Measurements from ENCODE around the gene FUT8.

Gene FUT8

DNA sequence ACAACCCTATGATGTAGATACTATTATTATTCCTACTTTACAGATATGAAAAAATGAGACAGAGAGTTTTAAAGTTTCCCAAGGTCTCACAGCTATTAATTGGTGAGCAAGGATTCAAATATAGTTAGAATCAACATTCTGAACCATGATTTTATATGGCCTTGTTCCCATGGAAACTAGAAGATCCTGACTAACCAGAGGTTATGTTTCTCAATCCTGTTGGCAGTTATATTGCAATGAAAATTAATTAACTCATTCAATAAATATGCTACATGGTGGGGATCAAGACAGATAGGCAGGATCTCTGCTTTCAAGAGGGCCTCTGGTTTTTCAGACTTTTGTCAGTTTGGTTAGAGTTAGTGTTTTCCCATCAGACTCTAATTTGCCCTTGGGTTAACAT, 9.3 kb upstream of the FUT8 start:
- peaks cover 2% of the 10 kb centered on the region for H3K4me1 Mint-ChIP-seq
- H3K9me3 Mint-ChIP-seq: no peaks in the 10 kb centered on the region
- no peak overlapping the region for H3K4me3 Mint-ChIP-seq
- DNase-seq (ENCODE audit: low spot score in 2 of 2) (no peak), ATAC-seq (ENCODE audit: low read depth) (no peak)
- H3K36me3 Mint-ChIP-seq: peaks cover 1% of the 10 kb centered on the region
- no peaks in the 10 kb centered on the region for H3K27me3 Mint-ChIP-seq
- no peak overlapping the region for H3K27ac Mint-ChIP-seq

DNA sequence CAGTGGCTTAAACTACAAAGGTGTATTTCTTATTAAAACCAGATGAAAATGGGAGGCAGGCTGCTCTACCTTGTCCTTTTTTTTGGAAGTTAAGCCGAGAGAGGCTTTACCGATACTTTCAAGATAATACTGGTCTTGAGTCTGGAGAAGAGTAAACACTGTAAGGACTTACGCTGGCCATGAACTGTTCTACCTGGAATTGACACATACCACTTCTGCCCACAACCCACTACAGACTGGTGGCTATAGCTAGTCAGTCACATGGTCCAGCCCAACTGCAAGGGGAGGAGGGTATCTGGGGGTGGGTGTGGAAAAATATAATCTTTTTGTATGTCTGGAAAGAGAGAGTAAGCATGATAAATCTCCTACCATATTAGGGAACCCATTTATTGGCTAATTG, 4.4 kb upstream of the FUT8 start:
- DNase-seq (ENCODE audit: low spot score in 2 of 2) (no peak), ATAC-seq (ENCODE audit: low read depth) (no peak)
- Mint-ChIP-seq H3K36me3 (peaks cover 1% of the 10 kb centered on the region), H3K4me3 (no peak overlapping the region), H3K27me3 (no peaks in the 10 kb centered on the region), H3K27ac (no peak overlapping the region), H3K9me3 (no peaks in the 10 kb centered on the region), H3K4me1 (peaks cover 9% of the 10 kb centered on the region)

DNA sequence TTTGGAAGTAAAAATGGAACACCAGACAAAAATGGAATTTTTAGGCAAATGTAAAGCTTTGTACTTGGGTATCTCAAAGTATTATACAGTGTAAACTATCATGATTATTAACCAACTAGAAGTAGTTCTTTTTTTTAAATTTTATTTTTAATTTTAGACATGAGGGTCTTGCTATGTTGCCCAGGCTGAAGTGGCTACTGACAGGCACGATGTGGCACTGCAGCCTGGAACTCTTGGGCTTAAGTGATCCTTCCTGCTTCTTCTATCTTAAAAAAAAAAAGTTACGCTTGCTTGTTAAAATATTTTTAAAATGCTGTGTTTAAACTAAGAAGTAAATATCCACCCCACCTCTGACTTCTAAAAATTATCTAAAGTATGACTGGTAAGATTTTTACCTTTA, 1.9 kb upstream of the FUT8 start:
- DNase-seq (ENCODE audit: low spot score in 2 of 2) (no peak), ATAC-seq (ENCODE audit: low read depth) (no peak)
- Mint-ChIP-seq H3K27me3 (no peaks in the 10 kb centered on the region), H3K27ac (peak overlapping the region; percentile 87), H3K9me3 (no peaks in the 10 kb centered on the region), H3K4me1 (peaks cover 13% of the 10 kb centered on the region), H3K36me3 (peaks cover 1% of the 10 kb centered on the region), H3K4me3 (peak overlapping the region; percentile 89)

DNA sequence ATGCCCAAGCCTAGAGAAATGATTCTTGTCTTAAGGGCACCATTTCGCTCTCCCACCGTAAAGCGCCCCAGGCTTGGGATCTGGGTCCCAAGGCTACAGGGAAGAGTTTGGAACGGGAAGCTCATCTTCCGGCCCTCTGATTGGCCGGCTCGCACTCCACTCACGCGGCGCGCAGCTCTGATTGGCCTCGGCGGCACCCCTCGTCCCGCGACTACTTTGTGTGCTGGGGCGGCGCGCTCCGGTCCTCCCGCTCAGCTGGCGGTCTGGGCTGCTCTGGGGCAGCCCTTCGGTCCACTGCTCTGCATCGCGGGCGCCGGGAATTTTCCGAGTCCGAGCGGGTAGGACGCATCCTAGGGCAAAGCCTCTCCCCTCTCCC, 886 bp upstream of the FUT8 start:
- Mint-ChIP-seq H3K4me3 (peak overlapping the region; percentile 89), H3K27me3 (no peaks in the 10 kb centered on the region), H3K27ac (peak overlapping the region; percentile 87), H3K36me3 (no peaks in the 10 kb centered on the region), H3K4me1 (peaks cover 15% of the 10 kb centered on the region), H3K9me3 (no peaks in the 10 kb centered on the region)
- DNase-seq (ENCODE audit: low spot score in 2 of 2): peak; percentile 58 to 75
- ATAC-seq (ENCODE audit: low read depth): peak; percentile 46

DNA sequence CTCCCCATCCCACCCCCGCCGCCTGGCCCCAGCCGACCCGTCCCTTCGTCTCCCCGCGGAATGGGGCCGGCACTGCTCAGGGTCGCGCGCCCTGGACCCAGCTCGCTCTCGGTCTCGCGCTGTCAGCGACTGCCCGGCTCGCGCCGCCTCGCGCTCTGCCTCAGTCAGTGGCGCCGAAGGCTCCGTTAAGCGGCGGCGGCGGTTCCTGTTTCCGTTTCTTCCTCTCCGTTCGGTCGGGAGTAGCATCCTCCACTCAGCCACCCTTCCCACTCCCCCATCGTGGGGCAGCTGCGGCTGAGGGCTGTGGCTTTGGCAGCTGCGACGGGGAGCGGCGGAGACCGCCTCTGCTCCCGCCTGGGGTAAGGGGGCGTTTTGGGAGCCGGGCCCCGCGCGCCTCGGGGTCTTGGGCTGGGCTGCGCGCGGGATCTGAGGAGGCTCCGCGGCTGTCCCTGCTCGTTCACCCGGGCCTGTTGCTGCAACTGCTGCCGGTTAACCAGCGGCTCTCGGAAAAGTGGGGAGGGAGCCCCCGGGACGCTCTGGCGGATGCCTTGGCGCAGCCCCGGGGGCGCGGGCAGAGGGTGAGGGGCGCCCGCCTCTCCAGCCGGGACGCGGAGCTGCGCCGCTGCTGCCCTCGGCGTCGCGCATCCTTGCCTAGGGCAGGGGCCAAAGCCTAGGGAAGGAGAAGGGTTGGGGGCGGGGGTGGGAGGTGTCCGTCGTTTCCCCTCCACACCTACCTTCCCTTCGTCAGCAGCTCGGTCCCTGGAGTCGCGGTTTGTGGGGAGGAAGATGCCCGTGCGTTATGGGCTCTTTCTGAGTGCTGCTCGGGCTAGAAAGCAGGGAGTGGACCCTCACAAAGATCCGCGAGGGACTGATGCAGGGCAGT, 567 bp downstream of the FUT8 start:
- Mint-ChIP-seq H3K4me3 (peak overlapping the region; percentile 89), H3K9me3 (no peaks in the 10 kb centered on the region)

DNA sequence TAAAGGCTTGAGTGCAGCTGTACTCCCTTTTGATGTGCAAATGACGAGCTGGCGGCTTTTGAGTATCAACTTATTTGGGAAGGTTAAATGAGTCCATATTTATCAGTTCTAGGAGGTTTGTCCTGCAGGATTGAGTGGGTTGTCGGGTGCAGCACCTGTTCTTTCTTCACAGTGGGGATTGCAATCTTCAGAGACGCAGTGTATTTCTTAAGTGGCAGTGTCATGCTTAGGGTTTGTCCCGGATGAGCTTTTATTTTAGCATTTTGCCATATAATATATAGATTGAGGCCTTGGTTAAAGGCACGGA, 1.2 kb downstream of the FUT8 start:
- Mint-ChIP-seq H3K27ac (peak overlapping the region; percentile 41), H3K4me1 (peaks cover 20% of the 10 kb centered on the region), H3K36me3 (peaks cover 2% of the 10 kb centered on the region), H3K27me3 (no peaks in the 10 kb centered on the region), H3K9me3 (no peaks in the 10 kb centered on the region), H3K4me3 (peak overlapping the region; percentile 89)
- ATAC-seq (ENCODE audit: low read depth) (no peak), DNase-seq (ENCODE audit: low spot score in 2 of 2) (no peak)

More for the DNA sequence above, 567 bp downstream of the FUT8 start:
- H3K4me1 Mint-ChIP-seq: peaks cover 17% of the 10 kb centered on the region
- H3K36me3 Mint-ChIP-seq: peaks cover 2% of the 10 kb centered on the region
- H3K27me3 Mint-ChIP-seq: no peaks in the 10 kb centered on the region
- no peak for DNase-seq (ENCODE audit: low spot score in 2 of 2)
- peak; percentile 45 for ATAC-seq (ENCODE audit: low read depth)
- H3K27ac Mint-ChIP-seq: peak overlapping the region; percentile 87

DNA sequence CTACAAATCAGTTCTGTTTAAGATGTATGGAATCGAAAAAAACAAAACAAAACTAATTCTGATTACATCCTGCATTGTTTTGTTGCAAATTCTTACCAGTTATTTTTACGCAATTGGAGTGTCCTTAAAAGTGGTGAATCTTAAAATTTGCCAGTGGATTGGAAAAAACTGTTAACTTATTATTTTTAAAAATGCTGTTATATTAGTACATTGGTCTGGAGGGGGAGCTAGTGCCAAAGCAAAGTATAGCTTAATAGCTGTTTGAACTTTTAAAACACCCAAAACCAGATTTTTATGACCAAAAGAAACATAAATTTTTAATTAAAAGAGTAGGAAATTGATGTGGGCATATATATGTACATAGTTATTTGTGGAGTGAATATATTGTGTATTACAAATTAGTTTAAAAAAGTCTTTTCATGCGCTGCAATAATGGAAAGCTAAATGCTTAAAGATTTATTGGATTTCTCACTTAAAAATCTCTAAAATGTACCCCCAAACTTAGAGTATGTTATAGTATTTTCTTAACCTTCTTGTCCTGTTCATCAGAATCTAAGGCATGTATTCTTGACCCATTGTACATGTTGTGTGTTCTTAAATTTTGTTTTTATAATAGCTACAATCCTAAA, 2.5 kb downstream of the FUT8 start:
- no peaks in the 10 kb centered on the region for H3K9me3 Mint-ChIP-seq
- no peak overlapping the region for H3K27ac Mint-ChIP-seq
- no peaks in the 10 kb centered on the region for H3K27me3 Mint-ChIP-seq
- H3K4me1 Mint-ChIP-seq: peaks cover 15% of the 10 kb centered on the region
- DNase-seq (ENCODE audit: low spot score in 2 of 2) (peak in 1 of 2 donors; percentile 34), ATAC-seq (ENCODE audit: low read depth) (no peak)
- H3K4me3 Mint-ChIP-seq: peak overlapping the region; percentile 32
- peaks cover 2% of the 10 kb centered on the region for H3K36me3 Mint-ChIP-seq

DNA sequence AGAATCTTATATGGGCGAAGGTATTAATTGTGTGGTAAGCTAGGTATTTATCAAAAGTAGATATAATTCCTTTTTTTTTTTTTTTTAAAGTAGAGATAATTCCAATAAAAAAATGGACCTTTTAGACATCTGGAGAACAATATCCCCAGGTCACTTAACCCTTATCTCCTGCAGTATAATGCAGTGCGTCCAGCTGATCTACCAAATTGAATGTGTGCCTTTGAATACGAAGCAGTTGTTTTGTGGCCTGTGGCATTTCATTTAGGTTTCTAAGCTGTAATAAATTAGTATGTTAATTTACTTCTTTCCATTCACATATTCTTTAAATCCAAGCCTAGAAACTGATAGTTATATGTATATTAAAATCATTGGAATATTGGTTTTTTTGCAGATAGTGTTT, 3.1 kb downstream of the FUT8 start:
- Mint-ChIP-seq H3K9me3 (no peaks in the 10 kb centered on the region), H3K4me3 (no peak overlapping the region), H3K4me1 (peaks cover 15% of the 10 kb centered on the region), H3K36me3 (peaks cover 2% of the 10 kb centered on the region), H3K27me3 (no peaks in the 10 kb centered on the region), H3K27ac (no peak overlapping the region)
- ATAC-seq (ENCODE audit: low read depth) (no peak), DNase-seq (ENCODE audit: low spot score in 2 of 2) (no peak)

DNA sequence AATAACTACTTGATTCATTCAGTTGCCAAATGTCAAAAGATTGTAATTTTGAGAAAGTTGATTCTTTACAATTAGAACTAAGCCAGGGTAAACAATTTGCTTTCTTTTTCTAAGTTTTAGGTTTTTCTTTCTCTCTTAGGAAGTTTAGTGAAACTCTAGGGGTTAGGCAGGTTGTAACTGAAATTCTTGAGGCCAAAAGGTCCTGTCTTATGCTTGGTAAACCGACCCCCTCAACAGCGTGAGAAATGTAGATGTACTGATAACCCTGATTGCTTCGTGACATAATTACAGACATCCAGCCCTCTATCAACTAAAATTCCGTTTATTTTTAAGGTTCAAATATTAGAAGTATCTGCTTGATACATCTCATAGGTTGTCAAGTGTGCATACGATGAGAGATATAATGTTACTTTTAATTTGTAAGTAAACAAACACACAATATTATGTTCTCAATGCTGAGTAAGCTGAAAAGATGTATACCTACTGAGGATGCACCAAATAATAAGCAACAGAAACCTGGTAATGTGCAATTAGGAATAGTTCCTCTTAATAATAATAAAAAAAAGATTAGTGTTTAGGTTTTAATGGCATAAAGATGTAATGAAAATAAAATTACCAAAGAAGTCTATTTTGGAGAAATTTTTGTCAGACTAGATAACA, 7.2 kb downstream of the FUT8 start:
- DNase-seq (ENCODE audit: low spot score in 2 of 2) (no peak), ATAC-seq (ENCODE audit: low read depth) (no peak)
- H3K27me3 Mint-ChIP-seq: no peaks in the 10 kb centered on the region
- H3K36me3 Mint-ChIP-seq: peaks cover 14% of the 10 kb centered on the region
- no peak overlapping the region for H3K4me3 Mint-ChIP-seq
- peaks cover 23% of the 10 kb centered on the region for H3K4me1 Mint-ChIP-seq
- H3K27ac Mint-ChIP-seq: peak overlapping the region; percentile 35
- no peaks in the 10 kb centered on the region for H3K9me3 Mint-ChIP-seq

DNA sequence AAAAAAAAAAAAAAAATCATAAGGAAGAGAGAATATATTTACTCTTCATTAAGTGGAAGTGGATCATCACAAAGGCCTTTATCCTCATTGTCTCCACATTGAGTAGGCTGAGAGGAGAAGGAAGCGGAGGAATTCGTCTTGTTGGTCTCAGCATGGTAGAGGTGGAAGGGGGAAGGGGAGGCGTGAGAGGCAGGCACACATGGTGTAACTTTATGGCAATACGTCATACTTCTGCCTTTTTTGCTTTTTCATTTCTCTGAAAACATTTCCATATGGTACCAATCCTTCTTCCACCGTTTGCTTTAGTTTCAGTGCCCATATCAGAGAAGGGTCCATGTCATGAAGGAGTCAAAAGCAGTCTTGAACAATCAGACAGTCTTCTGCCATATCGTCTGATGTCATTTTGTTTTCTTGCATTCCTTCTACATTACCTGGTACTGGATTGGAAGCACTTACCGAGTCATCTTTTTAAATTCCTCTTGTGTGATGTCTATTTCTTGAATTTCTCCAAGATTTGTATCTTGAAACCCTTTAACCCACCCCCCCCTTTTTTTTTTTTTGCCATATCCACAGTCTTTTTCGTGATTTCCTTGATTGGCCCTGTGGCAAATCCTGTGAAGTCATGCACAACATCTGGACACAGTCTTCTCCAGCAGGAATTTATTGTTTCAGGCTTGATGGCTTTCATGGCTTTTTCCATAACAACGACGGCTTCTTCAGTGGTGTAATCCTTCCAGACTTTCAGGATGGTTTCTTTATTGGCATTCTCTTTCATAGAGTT, 8.9 kb downstream of the FUT8 start:
- no peak for DNase-seq (ENCODE audit: low spot score in 2 of 2)
- Mint-ChIP-seq H3K27ac (peak overlapping the region; percentile 62), H3K27me3 (no peaks in the 10 kb centered on the region), H3K9me3 (no peaks in the 10 kb centered on the region), H3K4me3 (no peak overlapping the region), H3K36me3 (peaks cover 16% of the 10 kb centered on the region), H3K4me1 (peaks cover 25% of the 10 kb centered on the region)
- ATAC-seq (ENCODE audit: low read depth): no peak

DNA sequence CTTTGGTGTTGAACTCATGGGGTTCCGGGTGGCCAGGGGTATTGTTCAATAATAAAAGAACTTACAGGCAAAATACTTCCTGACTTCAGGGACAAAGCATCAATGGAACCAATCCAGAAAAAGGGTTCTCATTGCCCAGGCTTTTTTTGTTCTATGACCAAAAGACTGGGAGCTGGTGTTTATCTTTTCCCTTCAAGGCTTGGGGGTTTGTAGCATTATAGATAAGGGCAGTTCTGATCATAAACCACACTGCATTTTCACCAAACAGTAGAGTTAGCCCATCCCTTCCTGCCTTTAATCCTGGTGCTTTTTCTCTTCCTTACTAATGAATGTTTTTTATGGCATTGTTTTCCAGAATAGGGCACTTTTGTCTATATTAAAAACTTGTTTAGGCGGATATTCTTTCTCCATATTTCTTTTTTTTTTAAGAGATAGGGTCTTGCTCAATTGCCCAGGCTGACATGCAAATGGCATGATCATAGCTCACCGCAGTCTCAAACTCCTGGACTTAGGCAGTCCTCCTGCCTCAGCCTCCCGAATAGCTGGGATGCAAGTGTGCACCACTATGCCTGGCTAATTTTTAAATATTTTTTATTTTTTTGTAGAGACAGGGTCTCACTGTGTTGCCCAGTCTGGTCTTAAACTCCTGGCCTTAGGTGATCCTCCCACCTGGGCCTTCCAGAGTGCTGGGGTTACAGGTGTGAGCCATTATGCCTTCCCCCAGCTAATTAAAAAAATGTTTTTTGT, 9.7 kb downstream of the FUT8 start:
- Mint-ChIP-seq H3K9me3 (no peaks in the 10 kb centered on the region), H3K27me3 (no peaks in the 10 kb centered on the region), H3K27ac (peak overlapping the region; percentile 62), H3K4me3 (no peak overlapping the region), H3K4me1 (peaks cover 26% of the 10 kb centered on the region), H3K36me3 (peaks cover 18% of the 10 kb centered on the region)
- no peak for DNase-seq (ENCODE audit: low spot score in 2 of 2)
- no peak for ATAC-seq (ENCODE audit: low read depth)

DNA sequence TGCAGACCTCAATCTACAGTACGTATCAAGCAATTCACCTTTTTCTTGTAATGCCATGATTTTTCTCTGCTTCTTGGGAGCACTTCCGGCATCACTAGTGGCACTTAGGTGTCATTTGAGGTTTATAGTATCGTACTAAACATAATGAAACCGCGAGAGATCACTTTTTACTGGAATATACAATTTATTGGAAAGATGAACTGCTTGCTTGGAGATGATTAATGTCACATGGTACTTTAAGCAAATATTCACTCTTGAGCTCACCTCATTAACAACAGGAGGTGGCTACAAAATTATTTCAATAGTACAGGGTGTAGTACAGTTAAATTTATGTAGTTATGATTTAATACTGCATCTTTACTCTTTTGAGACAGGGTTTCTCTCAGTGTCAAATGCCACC, 11.5 kb downstream of the FUT8 start:
- ATAC-seq (ENCODE audit: low read depth): no peak
- peaks cover 34% of the 10 kb centered on the region for H3K4me1 Mint-ChIP-seq
- DNase-seq (ENCODE audit: low spot score in 2 of 2): no peak

DNA sequence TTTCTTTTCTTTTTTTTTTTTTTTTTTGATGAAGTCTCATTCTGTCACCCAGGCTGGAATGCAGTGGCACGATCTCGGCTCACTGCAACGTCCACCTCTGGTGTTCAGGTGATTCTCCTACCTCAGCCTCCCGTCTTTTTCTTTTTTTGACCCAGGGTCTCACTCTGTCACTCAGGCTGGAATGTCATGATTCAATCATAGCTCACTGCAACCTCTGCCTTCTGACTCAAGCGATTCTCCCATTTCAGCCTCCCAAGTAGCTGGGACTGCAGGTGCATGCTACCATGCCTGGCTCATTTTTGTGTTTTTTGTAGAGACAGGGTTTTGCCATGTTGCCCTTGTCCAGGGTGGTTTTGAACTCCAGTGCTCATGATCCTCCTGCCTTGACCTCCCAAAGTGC, 12.0 kb downstream of the FUT8 start:
- no peaks in the 10 kb centered on the region for H3K27me3 Mint-ChIP-seq
- DNase-seq (ENCODE audit: low spot score in 2 of 2) (no peak), ATAC-seq (ENCODE audit: low read depth) (no peak)
- peaks cover 37% of the 10 kb centered on the region for H3K4me1 Mint-ChIP-seq
- H3K27ac Mint-ChIP-seq: no peak overlapping the region
- no peak overlapping the region for H3K4me3 Mint-ChIP-seq
- no peaks in the 10 kb centered on the region for H3K9me3 Mint-ChIP-seq
- peaks cover 24% of the 10 kb centered on the region for H3K36me3 Mint-ChIP-seq

More for the DNA sequence above, 11.5 kb downstream of the FUT8 start:
- Mint-ChIP-seq H3K4me3 (no peak overlapping the region), H3K9me3 (no peaks in the 10 kb centered on the region), H3K27ac (peak overlapping the region; percentile 21), H3K36me3 (peaks cover 24% of the 10 kb centered on the region), H3K27me3 (no peaks in the 10 kb centered on the region)
